H1 (cell line): ENCODE data around the gene NR3C2. TPM values are rescaled to one million over a fixed set of nuclear protein-coding genes. Genes with fewer than 3 reads are reported as not detected.

Source experiments
- CTCF ChIA-PET: fragments of 300-600 bp; sonication (Branson Sonifier 250); formaldehyde crosslinking; loops from one replicate; lab custom pipeline; 2021; ENCODE audit not compliant: partially characterized antibody; lab: Charles Lee
- POLR2A ChIA-PET: fragments of 300-600 bp; sonication (Branson Sonifier 250); formaldehyde crosslinking; loops from one replicate; lab custom pipeline; 2021; ENCODE audit warnings: inconsistent platforms; ENCODE audit not compliant: partially characterized antibody; lab: Charles Lee
- DNase-seq, 2 experiments: peaks; one replicate each; pipeline versions ENCODE4 v3.0.0 to v3.0.0-alpha.2; 2010 to 2022; ENCODE audit warnings: low spot score in 2 of 2, low read depth in 1 of 2, mixed read lengths in 1 of 2
- FAIRE-seq: peaks from 2 replicates; lab custom pipeline; 2011; peaks lifted over from hg19 to GRCh38; lab: Jason Lieb, UNC
- H2AFZ ChIP-seq: 2 replicates; pipeline ENCODE4 v1.8.1; 2012; ENCODE audit warnings: low read length, inconsistent platforms
- H2AK5ac ChIP-seq: 2 replicates; pipeline ENCODE4 v1.6.1; 2013; ENCODE audit warnings: low read depth, low read length
- H2BK120ac ChIP-seq: replicated peaks from 2 replicates; pipeline ENCODE3; 2013; ENCODE audit warnings: low read depth, low read length, inconsistent platforms
- H2BK12ac ChIP-seq: 2 replicates; pipeline ENCODE4 v1.6.1; 2013; ENCODE audit warnings: low read depth, low read length
- H2BK15ac ChIP-seq: 2 replicates; pipeline ENCODE4 v1.6.1; 2013; ENCODE audit warnings: low read length
- H2BK20ac ChIP-seq: 2 replicates; pipeline ENCODE4 v1.6.1; 2013; ENCODE audit warnings: low read length
- H2BK5ac ChIP-seq: 2 replicates; pipeline ENCODE4 v1.6.1; 2013; ENCODE audit warnings: low read depth, low read length
- H3K14ac ChIP-seq: 2 replicates; pipeline ENCODE4 v1.6.1; 2013; ENCODE audit warnings: inconsistent platforms; ENCODE audit not compliant: insufficient read length
- H3K18ac ChIP-seq: 2 replicates; pipeline ENCODE4 v1.6.1; 2013; ENCODE audit warnings: low read length; ENCODE audit errors: extremely low read depth
- H3K23ac ChIP-seq: 2 replicates; pipeline ENCODE4 v1.6.1; 2013; ENCODE audit warnings: inconsistent platforms; ENCODE audit not compliant: insufficient read length
- H3K23me2 ChIP-seq: 2 replicates; pipeline ENCODE4 v1.6.1; 2013; ENCODE audit warnings: low read depth, low read length
- H3K27ac ChIP-seq: 2 replicates; pipeline ENCODE4 v1.6.1; 2011; ENCODE audit warnings: low read depth, low read length, inconsistent platforms
- H3K27me3 ChIP-seq, 4 experiments: replicated peaks in 1 of 4; 1 replicate in 1 of 4; 2 replicates in 3 of 4; pipeline versions ENCODE4 v1.6.1 to v1.8.1; 2011 to 2013; ENCODE audit warnings: low read length in 3 of 4, mild to moderate bottlenecking in 3 of 4, inconsistent platforms in 2 of 4, mixed read lengths in 2 of 4, moderate library complexity in 1 of 4; ENCODE audit not compliant: control insufficient read depth in 3 of 4, insufficient read depth in 3 of 4; ENCODE audit errors: extremely low read depth in 1 of 4
- H3K36me3 ChIP-seq, 4 experiments: 2 replicates each; pipeline versions ENCODE4 v1.6.1 to v1.8.1; 2011 to 2013; ENCODE audit warnings: mild to moderate bottlenecking in 4 of 4, low read length in 3 of 4, moderate library complexity in 2 of 4, control low read depth in 1 of 4, inconsistent platforms in 1 of 4; ENCODE audit not compliant: insufficient read depth in 4 of 4, control insufficient read depth in 2 of 4
- H3K4ac ChIP-seq: replicated peaks from 2 replicates; pipeline ENCODE3; 2013; ENCODE audit warnings: low read length, low read depth, mixed read lengths, inconsistent platforms; ENCODE audit not compliant: insufficient read length
- H3K4me1 ChIP-seq, 4 experiments: replicated peaks in 1 of 4; 1 replicate in 1 of 4; 2 replicates in 3 of 4; pipeline versions ENCODE4 v1.6.1 to v1.8.1; 2011 to 2013; ENCODE audit warnings: low read length in 3 of 4, inconsistent platforms in 2 of 4, mixed read lengths in 1 of 4; ENCODE audit not compliant: insufficient read depth in 4 of 4, control insufficient read depth in 3 of 4
- H3K4me2 ChIP-seq, 2 experiments: 2 replicates each; pipeline versions ENCODE4 v1.6.1 to v1.8.1; 2011 to 2013; ENCODE audit warnings: low read depth in 2 of 2, low read length in 2 of 2, control low read depth in 1 of 2, inconsistent platforms in 1 of 2, mild to moderate bottlenecking in 1 of 2; ENCODE audit not compliant: insufficient read depth in 1 of 2
- H3K4me3 ChIP-seq, 4 experiments: fragments of 200-600, 300-600 bp in 1 of 4; sonication (generic), shearing (Covaris generic), sonication (Bioruptor Twin) in 1 of 4; 2 replicates each; pipeline versions ENCODE4 v1.5.1 to v1.8.1; 2011 to 2016; ENCODE audit warnings: low read length in 4 of 4, low read depth in 3 of 4, control low read depth in 2 of 4, inconsistent platforms in 2 of 4, mild to moderate bottlenecking in 2 of 4, mixed read lengths in 1 of 4, moderate library complexity in 1 of 4; ENCODE audit not compliant: insufficient read depth in 2 of 4; ENCODE audit errors: extremely low read depth in 1 of 4
- H3K56ac ChIP-seq: replicated peaks from 2 replicates; pipeline ENCODE3; 2013; ENCODE audit warnings: low read depth, mild to moderate bottlenecking, mixed read lengths, low read length, inconsistent platforms; ENCODE audit not compliant: insufficient read length
- H3K79me1 ChIP-seq: 2 replicates; pipeline ENCODE4 v1.6.1; 2013; ENCODE audit warnings: low read depth, low read length, control low read depth
- H3K79me2 ChIP-seq, 2 experiments: 2 replicates each; pipeline versions ENCODE4 v1.6.1 to v1.8.1; 2012 to 2013; ENCODE audit warnings: low read length in 2 of 2, mild to moderate bottlenecking in 2 of 2, inconsistent platforms in 1 of 2; ENCODE audit not compliant: insufficient read depth in 2 of 2, control insufficient read depth in 1 of 2
- H3K9ac ChIP-seq, 4 experiments: replicated peaks in 1 of 4; 1 replicate in 1 of 4; 2 replicates in 3 of 4; pipeline versions ENCODE4 v1.6.1 to v1.8.1; 2011 to 2013; ENCODE audit warnings: low read depth in 3 of 4, low read length in 3 of 4, control low read depth in 2 of 4, mild to moderate bottlenecking in 2 of 4, moderate library complexity in 2 of 4, inconsistent platforms in 1 of 4; ENCODE audit errors: extremely low read depth in 1 of 4
- H3K9me3 ChIP-seq, 2 experiments: 2 replicates each; pipeline versions ENCODE4 v1.6.1 to v1.8.1; 2012 to 2013; ENCODE audit warnings: mild to moderate bottlenecking in 2 of 2, moderate library complexity in 2 of 2, control low read depth in 1 of 2, inconsistent platforms in 1 of 2, low read depth in 1 of 2, low read length in 1 of 2, mixed read lengths in 1 of 2; ENCODE audit not compliant: insufficient read depth in 2 of 2
- H4K20me1 ChIP-seq, 2 experiments: replicated peaks in 1 of 2; 2 replicates each; pipeline versions ENCODE3 to v1.8.1; 2011 to 2013; ENCODE audit warnings: inconsistent platforms in 2 of 2, low read length in 2 of 2, mild to moderate bottlenecking in 1 of 2; ENCODE audit not compliant: insufficient read depth in 2 of 2, control insufficient read depth in 1 of 2
- H4K5ac ChIP-seq: 2 replicates; pipeline ENCODE4 v1.6.1; 2013; ENCODE audit warnings: low read length, low read depth, mixed read lengths, inconsistent platforms; ENCODE audit not compliant: insufficient read length
- H4K8ac ChIP-seq: 2 replicates; pipeline ENCODE4 v1.8.0; 2013; ENCODE audit warnings: mild to moderate bottlenecking, moderate library complexity, low read length, inconsistent platforms; ENCODE audit not compliant: insufficient read depth; ENCODE audit errors: extremely low read depth
- H4K91ac ChIP-seq: replicated peaks from 2 replicates; pipeline ENCODE3; 2013; ENCODE audit warnings: low read length, mixed read lengths, inconsistent platforms; ENCODE audit not compliant: insufficient read length
- CEBPB ChIP-seq: IDR thresholded peaks from 2 replicates; pipeline ENCODE4 v1.6.1; 2012; ENCODE audit warnings: low read depth, low read length
- RAD21 ChIP-seq, 2 experiments: IDR thresholded peaks in 1 of 2; conservative IDR thresholded peaks in 1 of 2; 2 replicates each; pipeline ENCODE4 v1.6.1; 2011; ENCODE audit warnings: low read depth in 2 of 2, low read length in 2 of 2, improper control_type of control experiment in 1 of 2, inconsistent platforms in 1 of 2, mild to moderate bottlenecking in 1 of 2, moderate library complexity in 1 of 2
- SP4 ChIP-seq: IDR thresholded peaks from 2 replicates; pipeline ENCODE4 v1.6.1; 2012; ENCODE audit warnings: low read length, inconsistent platforms
- WGBS, 2 experiments: shearing (Covaris generic) in 1 of 2; methylation state at CpG; one replicate each; pipeline versions ENCODE4 v1.1.6 to v1.1.7; 2013 to 2015; ENCODE audit warnings: low lambda C conversion rate in 2 of 2, mixed read lengths in 2 of 2, inconsistent platforms in 1 of 2, low coverage in 1 of 2, missing lambda C conversion rate in 1 of 2; ENCODE audit not compliant: insufficient replicate concordance in 2 of 2, insufficient coverage in 1 of 2, insufficient read length in 1 of 2; ENCODE audit errors: extremely low coverage in 1 of 2, missing lambda C conversion rate in 1 of 2; 5-methylcytosine and 5-hydroxymethylcytosine counted together
- polyA plus RNA-seq, 7 experiments: library from polyadenylated mRNA; depleted of rRNA in 3 of 7; stranded (reverse) in 5 of 7; unstranded in 2 of 7; fragments of >200 nt in 5 of 7; fragments of 200-250 nt in 2 of 7; gene quantifications; 1 replicate in 5 of 7; 2 replicates in 1 of 7; 4 replicates in 1 of 7; pipeline versions ENCODE4 v1.2.1 to v1.2.3, GENCODE V29; 2011 to 2013; ENCODE audit warnings: missing spikeins in 2 of 7, mixed read lengths in 2 of 7
- total RNA-seq: library from RNA; stranded (reverse); fragmentation: NEBNext Ultra II Directional; extraction: Animal tissue kit (Norgen Biotek cat#: 25700); gene quantifications from 2 replicates; pipeline ENCODE4 v1.2.1, GENCODE V29; 2021

NR3C2 gene
- total and polyA plus RNA-seq, 2 of the 8 experiments (the other 6 are each of a cell fraction or from before 2014, with no cell fraction given), result 0.80 to 3.9 TPM

GRCh38 chr4:148335133-148335532 is 107.1 kb downstream of the NR3C2 start:
- Histone ChIP-seq H3K36me3 (no peaks in the 10 kb centered on the region), H3K56ac (no peak overlapping the region), H3K23ac (no peak overlapping the region), H3K23me2 (no peaks in the 10 kb centered on the region), H3K79me2 (no peaks in the 10 kb centered on the region), H2BK5ac (no peak overlapping the region), H2AK5ac (no peak overlapping the region), H2BK20ac (no peak overlapping the region), H3K79me1 (no peaks in the 10 kb centered on the region), H3K9me3 (no peaks in the 10 kb centered on the region), H2BK15ac (no peak overlapping the region), H3K4me2 (no peak overlapping the region), H3K14ac (no peak overlapping the region), H4K91ac (no peak overlapping the region), H3K4ac (no peak overlapping the region), H2AFZ (no peak overlapping the region), H4K5ac (no peak overlapping the region), H4K8ac (no peak overlapping the region), H3K9ac (no peak overlapping the region), H3K27ac (no peak overlapping the region), H3K4me1 (peaks cover 0 to 4% (median 2%) of the 10 kb centered on the region in 4 experiments; a peak in 3 of 7 replicates), H2BK120ac (no peak overlapping the region), H3K4me3 (no peak overlapping the region), H3K27me3 (no peaks in the 10 kb centered on the region), H3K18ac (no peak overlapping the region), H2BK12ac (no peak overlapping the region), H4K20me1 (no peaks in the 10 kb centered on the region)
- FAIRE-seq (no peak), DNase-seq (no peak)
- TF ChIP-seq CEBPB, result peak; percentile 28; the same call in 1 of the 2 replicates
- TF ChIP-seq RAD21 (IDR thresholded peaks at IDR 0.05 in 1 of 2, conservative IDR thresholded peaks at IDR 0.05 in 1 of 2; ENCODE audit: low read depth in 2 of 2, low read length in 2 of 2), result no peak
- TF ChIP-seq SP4, result no peak
- 93% methylated on average over 4 of the region's 4 CpGs; no CpG with 5 or more reads in 1 of the 2 experiments for WGBS, 2 experiments
- CTCF ChIA-PET, result no interaction called here
- POLR2A ChIA-PET, result no interaction called here
